Measurements from ENCODE around the gene ADARB2. TPM values are rescaled to one million over a fixed set of nuclear protein-coding genes. Genes with fewer than 3 reads are reported as not detected.
"Not testable (repeated sequence)": the region's sequence is repeated elsewhere in the genome, so short reads cannot be mapped to it uniquely, and the experiment has no call there.

Gene ADARB2
- total RNA-seq, 2 experiments from 2014 or later = 2.5 to 3.0 TPM

DNA sequence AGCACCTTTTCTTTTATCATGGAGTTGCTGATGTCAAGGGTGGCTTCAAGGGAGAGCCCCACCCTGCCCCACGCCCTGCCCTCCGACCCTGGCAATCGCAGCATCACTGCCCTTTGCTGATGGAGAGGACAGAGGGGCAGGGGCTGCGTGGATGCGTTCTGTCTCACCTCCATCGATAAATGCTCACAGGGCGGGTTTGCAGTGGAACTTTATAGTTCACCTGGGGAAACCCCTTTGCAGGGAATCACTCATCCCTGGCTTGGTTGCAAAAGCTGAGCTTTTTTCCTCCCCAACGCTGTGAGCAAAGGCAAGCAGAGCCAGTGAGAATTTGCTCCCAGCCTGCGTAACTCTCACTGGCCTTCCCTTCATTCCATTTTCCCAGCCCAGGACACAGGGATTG, 504.3 kb downstream of the ADARB2 start:
- ChIA-PET CTCF (no interaction called here), POLR2A (no interaction called here)
- Mint-ChIP-seq H3K9me3 (peaks cover 7% of the 10 kb centered on the region), H3K4me1 (no peaks in the 10 kb centered on the region), H3K4me3 (no peak overlapping the region), H3K36me3 (ENCODE audit: low read depth) (peaks cover 3% of the 10 kb centered on the region), H3K27ac (no peak overlapping the region), H3K27me3 (no peaks in the 10 kb centered on the region)
- no peak for DNase-seq

DNA sequence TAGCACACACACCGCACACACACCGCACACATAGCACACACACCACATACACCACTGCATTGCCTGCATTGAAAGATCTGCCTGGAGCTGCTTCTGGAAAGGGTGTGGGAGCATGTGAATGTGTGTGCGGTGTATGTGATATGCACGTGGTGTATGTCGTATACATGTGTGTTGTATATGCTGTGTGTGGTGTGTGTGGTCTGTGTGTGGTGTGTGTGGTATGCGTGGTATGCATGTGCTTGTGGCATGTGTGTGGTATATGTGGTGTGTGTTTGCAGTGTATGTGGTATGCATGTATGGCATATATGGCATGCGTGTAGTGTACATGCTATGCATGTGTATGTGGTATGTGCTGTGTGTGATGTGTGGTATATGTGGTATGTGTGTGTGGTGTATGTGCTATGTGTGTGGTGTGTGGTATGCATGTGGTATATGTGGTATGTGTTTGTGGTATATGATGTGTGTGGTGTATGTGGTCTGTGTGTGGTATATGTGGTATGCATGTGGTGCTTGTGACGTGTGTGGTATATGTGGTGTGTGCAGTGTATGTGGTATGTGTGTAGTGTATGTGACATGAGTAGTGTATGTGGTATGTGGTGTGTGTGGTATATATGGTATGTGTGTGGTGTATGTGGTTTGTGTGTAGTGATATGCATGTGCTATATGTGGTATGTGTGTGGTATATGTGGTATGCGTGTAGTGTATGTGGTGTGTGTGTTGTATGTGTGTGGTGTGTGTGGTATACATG, 505.0 kb downstream of the ADARB2 start:
- Mint-ChIP-seq H3K4me3 (no peak overlapping the region), H3K9me3 (peaks cover 7% of the 10 kb centered on the region), H3K27me3 (no peaks in the 10 kb centered on the region), H3K27ac (no peak overlapping the region), H3K4me1 (no peaks in the 10 kb centered on the region), H3K36me3 (ENCODE audit: low read depth) (peaks cover 3% of the 10 kb centered on the region)
- ChIA-PET CTCF (no interaction called here), POLR2A (no interaction called here)
- no peak for DNase-seq

DNA sequence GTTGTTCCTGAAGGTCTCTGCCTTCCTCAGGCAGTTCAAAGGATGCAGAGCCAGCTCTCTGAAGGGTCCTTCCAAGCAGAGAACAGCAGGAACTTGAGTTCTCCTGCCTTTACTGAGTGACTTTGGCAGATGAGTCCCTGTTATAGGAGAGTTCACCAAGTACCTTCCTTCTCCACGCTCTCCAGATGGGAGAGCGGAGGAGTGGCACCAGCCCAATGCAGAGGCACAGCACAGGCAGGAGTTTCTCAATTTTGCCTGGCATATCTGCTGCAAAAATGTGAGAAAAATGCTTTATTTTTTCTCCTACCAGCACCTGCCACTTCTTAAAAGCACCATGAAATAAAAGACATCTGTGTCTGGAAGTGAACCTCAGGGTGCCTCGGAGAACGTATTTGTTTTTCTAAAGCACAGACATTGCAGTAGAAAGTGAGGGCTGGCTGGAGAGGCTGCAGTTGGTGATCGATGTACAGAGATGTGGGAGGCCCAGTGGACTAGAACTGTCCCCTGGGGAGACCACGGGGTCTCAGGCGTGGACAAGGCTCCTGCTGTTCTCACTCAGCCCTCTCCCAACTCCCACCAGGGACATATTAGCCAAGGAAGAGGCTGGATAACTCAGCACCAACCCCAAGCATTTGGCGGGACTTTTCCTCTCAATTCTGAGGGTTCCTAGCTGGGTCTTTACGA, 506.6 kb downstream of the ADARB2 start:
- DNase-seq = no peak
- Mint-ChIP-seq H3K9me3 (peaks cover 7% of the 10 kb centered on the region), H3K27ac (no peak overlapping the region), H3K36me3 (ENCODE audit: low read depth) (peaks cover 3% of the 10 kb centered on the region), H3K4me3 (no peak overlapping the region), H3K27me3 (no peaks in the 10 kb centered on the region), H3K4me1 (no peaks in the 10 kb centered on the region)
- POLR2A ChIA-PET = no interaction called here
- CTCF ChIA-PET = no interaction called here

DNA sequence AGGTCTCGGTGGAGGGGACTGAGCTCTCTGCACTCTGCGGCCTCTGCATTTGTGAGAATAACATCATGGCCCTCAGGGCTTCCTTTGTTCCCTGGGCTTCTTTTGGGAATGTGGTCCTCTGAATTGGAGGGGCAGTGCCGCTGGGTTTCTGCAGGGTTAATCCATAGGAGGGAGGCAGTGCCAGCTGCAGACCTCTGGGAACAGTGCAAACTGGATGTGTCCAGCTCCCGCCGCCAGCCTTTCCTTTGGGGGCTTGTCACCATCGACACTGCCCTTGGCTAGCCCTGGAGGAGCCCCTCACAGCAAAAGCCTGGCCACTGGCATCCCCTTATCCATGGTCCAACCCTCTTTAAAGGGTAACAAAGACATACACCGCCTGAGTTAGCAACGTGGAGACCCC, 507.2 kb downstream of the ADARB2 start:
- H3K4me3 Mint-ChIP-seq = no peak overlapping the region
- no peak overlapping the region for H3K27ac Mint-ChIP-seq
- peaks cover 3% of the 10 kb centered on the region for H3K36me3 Mint-ChIP-seq (ENCODE audit: low read depth)
- DNase-seq = no peak
- H3K27me3 Mint-ChIP-seq = peaks cover 2% of the 10 kb centered on the region
- ChIA-PET POLR2A (no interaction called here), CTCF (no interaction called here)
- H3K4me1 Mint-ChIP-seq = no peaks in the 10 kb centered on the region
- H3K9me3 Mint-ChIP-seq = peaks cover 7% of the 10 kb centered on the region

DNA sequence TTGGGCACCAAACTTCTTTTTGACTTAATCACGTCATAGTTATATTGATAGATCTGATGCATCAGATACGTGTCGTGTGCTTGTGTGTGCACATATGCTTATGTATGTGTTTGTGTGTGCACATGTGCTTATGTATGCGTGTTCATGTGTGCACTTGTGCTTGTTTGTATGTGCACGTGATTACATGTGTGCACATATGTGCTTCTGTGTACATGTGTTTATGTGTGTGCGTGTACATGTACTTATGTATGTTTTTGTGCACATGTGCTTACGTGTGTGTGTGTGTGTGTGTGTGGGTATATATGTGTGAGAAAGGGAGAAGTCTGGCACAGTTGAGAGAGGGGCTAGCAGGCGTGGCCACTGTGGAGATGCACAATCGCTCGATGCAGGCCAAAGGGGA, 507.8 kb downstream of the ADARB2 start:
- Mint-ChIP-seq H3K4me3 (no peak overlapping the region), H3K36me3 (ENCODE audit: low read depth) (peaks cover 3% of the 10 kb centered on the region), H3K27ac (no peak overlapping the region), H3K27me3 (peaks cover 6% of the 10 kb centered on the region), H3K9me3 (peaks cover 9% of the 10 kb centered on the region), H3K4me1 (no peaks in the 10 kb centered on the region)
- ChIA-PET POLR2A (no interaction called here), CTCF (no interaction called here)
- no peak for DNase-seq

DNA sequence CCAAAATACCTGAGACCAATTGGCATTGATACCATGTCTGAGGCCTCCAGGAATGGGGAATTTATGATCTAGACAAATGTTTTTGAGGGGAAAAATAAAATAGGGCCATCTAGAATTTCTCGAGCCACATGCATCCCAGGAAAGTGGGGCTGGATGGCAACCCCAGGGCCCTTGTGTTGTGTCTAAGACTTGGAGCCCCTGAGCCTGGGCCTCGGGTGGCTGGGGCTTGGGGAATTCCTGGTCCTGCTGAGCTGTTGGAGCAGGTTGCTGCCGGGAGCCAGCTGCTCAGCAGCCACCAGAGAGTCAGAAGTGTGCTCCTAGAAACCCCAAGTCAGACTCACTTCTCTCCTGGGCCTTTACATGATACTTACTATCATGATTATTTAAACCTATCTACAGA, 508.2 kb downstream of the ADARB2 start:
- Mint-ChIP-seq H3K27ac (no peak overlapping the region), H3K4me3 (no peak overlapping the region), H3K9me3 (peaks cover 10% of the 10 kb centered on the region), H3K4me1 (no peaks in the 10 kb centered on the region), H3K27me3 (peaks cover 8% of the 10 kb centered on the region), H3K36me3 (ENCODE audit: low read depth) (peaks cover 3% of the 10 kb centered on the region)
- no peak for DNase-seq
- POLR2A ChIA-PET = no interaction called here
- CTCF ChIA-PET = no interaction called here

DNA sequence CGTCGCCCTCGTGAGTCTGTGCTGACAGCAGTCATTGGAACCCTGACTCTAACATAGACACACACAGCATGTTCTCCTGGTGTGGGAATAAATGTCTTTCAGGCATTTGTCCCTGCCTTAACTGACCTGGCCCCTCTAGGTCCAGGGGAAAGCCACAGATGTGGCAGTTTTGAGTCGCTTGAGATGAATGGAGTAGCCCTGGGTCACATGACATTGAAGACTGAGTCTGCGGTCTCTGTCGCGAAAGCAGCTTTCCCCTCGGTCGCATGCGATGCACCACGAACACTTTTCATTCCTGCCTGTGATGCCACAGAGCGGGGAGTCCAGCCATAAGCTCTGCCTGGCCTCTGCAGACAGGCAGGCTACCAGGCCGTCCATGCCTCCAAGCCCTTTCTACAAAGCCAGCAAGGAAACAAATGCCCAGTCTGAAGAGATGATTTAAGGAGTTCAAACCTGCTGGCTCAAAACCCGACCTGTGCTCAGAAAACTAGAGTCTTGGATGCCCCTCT, 508.8 kb downstream of the ADARB2 start:
- no peak for DNase-seq
- no peaks in the 10 kb centered on the region for H3K4me1 Mint-ChIP-seq
- peaks cover 9% of the 10 kb centered on the region for H3K9me3 Mint-ChIP-seq
- H3K27ac Mint-ChIP-seq = no peak overlapping the region
- CTCF ChIA-PET = interaction anchor here (0.6 kb wide), 1 partner anchor 277 kb away, joined by 3 read pairs; no protein-coding TSS in a partner anchor
- POLR2A ChIA-PET = no interaction called here
- H3K36me3 Mint-ChIP-seq (ENCODE audit: low read depth) = peaks cover 3% of the 10 kb centered on the region
- H3K27me3 Mint-ChIP-seq = peaks cover 8% of the 10 kb centered on the region
- no peak overlapping the region for H3K4me3 Mint-ChIP-seq

DNA sequence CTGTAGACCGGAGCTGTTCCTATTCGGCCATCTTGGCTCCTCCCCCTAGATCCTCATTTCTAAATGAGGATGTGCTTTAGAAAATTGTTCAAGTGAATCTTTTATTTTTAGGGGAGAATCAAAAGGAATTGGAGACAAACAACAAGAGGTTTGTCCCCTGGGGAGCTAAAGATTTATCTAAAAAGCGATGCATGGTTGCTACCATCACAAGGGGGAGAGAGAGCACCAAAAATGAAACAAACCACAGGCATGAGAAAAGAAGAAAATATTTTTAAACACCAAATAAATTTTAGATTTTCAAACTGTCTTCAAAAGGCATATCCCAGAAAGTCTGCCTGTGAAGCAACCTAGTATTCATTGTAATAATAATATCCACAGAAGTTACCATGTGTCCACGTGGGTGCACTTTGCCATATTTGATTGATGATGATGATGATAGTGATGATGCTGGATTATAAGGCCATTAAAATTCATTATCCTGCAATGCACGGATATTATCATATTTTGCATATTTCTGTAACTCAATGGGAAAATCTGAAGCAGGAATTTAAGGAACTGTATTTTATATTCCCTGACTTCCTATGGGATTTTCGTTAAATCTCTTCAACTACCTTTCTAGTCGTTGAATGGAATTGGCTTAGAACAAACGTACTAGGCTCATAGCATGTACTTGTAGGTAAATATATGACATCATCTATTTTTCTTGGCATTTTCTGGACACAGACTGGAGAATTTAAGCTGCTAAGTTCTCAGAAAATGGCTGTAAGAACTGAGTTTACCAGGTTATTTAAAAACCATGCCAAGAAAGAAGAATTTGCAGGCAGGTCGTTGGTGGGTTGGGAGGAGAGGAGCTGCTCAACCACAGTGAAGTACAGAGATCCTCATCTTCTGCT, 509.6 kb downstream of the ADARB2 start:
- Mint-ChIP-seq H3K4me1 (no peaks in the 10 kb centered on the region), H3K27me3 (peaks cover 8% of the 10 kb centered on the region), H3K9me3 (peaks cover 8% of the 10 kb centered on the region), H3K4me3 (no peak overlapping the region), H3K27ac (no peak overlapping the region), H3K36me3 (ENCODE audit: low read depth) (peaks cover 3% of the 10 kb centered on the region)
- POLR2A ChIA-PET = no interaction called here
- CTCF ChIA-PET = interaction anchor here (0.6 kb wide), 1 partner anchor 278 kb away, joined by 3 read pairs; no protein-coding TSS in a partner anchor
- no peak for DNase-seq

DNA sequence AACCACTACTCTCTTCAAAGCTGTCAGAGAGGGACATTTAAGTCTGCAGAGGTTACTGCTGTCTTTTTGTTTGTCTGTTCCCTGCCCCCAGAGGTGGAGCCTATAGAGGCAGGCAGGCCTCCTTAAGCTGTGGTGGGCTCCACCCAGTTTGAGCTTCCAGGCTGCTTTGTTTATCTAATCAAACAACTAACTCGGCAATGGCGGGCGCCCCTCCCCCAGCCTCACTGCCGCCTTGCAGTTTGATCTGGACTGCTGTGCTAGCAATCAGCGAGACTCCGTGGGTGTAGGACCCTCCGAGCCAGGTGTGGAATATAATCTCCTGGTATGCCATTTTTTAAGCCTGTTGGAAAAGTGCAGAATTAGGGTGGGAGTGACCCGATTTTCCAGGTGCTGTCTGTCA, 510.4 kb downstream of the ADARB2 start:
- CTCF ChIA-PET; H3K27me3 Mint-ChIP-seq; H3K36me3 Mint-ChIP-seq (ENCODE audit: low read depth); H3K27ac Mint-ChIP-seq; H3K4me3 Mint-ChIP-seq; H3K9me3 Mint-ChIP-seq; DNase-seq; POLR2A ChIA-PET; H3K4me1 Mint-ChIP-seq: not testable (repeated sequence)

DNA sequence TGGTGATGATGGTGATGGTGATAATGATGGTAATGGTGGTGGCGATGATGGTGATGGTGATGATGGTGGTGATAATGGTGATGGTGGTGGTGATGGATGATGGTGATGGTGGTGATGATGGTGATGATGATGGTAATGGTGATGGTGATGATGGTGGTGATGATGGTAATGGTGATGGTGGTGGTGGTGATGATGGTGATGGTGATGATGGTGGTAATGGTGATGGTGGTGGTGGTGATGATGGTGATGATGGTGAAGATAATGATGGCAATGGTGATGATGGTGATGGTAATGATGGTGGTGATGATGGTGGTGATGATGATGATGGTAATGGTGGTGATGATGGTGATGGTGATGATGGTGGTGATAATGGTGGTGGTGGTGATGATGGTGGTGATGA, 517.5 kb downstream of the ADARB2 start:
- H3K27ac Mint-ChIP-seq; POLR2A ChIA-PET; CTCF ChIA-PET; H3K4me1 Mint-ChIP-seq; H3K36me3 Mint-ChIP-seq (ENCODE audit: low read depth); H3K9me3 Mint-ChIP-seq; H3K4me3 Mint-ChIP-seq; H3K27me3 Mint-ChIP-seq; DNase-seq: not testable (repeated sequence)

DNA sequence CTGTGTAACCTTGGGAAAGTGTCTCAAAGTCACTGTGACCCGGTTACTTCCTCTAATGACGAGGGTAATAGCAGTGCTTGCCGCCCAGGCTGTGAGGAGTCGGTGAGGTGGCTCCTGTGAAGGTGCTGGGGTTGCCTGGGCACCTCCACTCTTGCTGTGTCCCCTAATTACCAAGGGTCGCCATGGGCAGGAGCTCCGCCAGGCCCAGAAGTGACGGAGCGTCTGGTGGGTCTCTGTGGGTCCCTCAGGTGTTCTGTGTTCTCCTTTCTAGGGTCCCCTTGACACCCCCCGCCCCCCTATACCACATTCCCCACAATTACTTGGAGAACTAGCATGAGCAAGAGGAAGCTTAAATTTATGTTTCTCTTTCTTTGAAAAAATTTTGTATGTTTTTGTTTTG, 519.7 kb downstream of the ADARB2 start:
- Mint-ChIP-seq H3K36me3 (ENCODE audit: low read depth) (no peaks in the 10 kb centered on the region), H3K27ac (no peak overlapping the region), H3K4me1 (no peaks in the 10 kb centered on the region), H3K27me3 (no peaks in the 10 kb centered on the region), H3K9me3 (no peaks in the 10 kb centered on the region), H3K4me3 (no peak overlapping the region)
- CTCF ChIA-PET = no interaction called here
- POLR2A ChIA-PET = interaction anchor here (1.2 kb wide), 1 partner anchor 27 kb away, joined by 3 read pairs; no protein-coding TSS in a partner anchor
- no peak for DNase-seq

DNA sequence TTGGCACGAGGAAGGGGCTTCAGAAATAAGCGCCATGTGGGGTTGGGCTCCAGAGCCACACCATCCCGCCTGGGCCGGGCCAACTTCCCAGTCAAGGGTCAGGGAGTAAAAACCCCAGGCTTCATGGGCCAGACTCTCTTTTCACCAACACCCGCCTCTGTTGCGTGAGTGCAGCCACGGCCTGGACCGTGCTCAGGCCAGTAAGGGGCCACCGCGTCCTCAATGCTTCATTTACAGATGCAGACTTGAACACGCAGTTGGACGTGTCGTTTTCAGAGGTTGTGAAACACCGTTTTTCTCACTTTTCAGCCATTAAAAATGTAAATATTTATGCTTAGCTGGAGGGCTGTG, 520.1 kb downstream of the ADARB2 start:
- POLR2A ChIA-PET = interaction anchor here (1.2 kb wide), 1 partner anchor 28 kb away, joined by 3 read pairs; no protein-coding TSS in a partner anchor
- H3K4me3 Mint-ChIP-seq = no peak overlapping the region
- no peaks in the 10 kb centered on the region for H3K4me1 Mint-ChIP-seq
- H3K27me3 Mint-ChIP-seq = no peaks in the 10 kb centered on the region
- H3K36me3 Mint-ChIP-seq (ENCODE audit: low read depth) = no peaks in the 10 kb centered on the region
- CTCF ChIA-PET = no interaction called here
- H3K27ac Mint-ChIP-seq = no peak overlapping the region
- DNase-seq = no peak
- no peaks in the 10 kb centered on the region for H3K9me3 Mint-ChIP-seq

DNA sequence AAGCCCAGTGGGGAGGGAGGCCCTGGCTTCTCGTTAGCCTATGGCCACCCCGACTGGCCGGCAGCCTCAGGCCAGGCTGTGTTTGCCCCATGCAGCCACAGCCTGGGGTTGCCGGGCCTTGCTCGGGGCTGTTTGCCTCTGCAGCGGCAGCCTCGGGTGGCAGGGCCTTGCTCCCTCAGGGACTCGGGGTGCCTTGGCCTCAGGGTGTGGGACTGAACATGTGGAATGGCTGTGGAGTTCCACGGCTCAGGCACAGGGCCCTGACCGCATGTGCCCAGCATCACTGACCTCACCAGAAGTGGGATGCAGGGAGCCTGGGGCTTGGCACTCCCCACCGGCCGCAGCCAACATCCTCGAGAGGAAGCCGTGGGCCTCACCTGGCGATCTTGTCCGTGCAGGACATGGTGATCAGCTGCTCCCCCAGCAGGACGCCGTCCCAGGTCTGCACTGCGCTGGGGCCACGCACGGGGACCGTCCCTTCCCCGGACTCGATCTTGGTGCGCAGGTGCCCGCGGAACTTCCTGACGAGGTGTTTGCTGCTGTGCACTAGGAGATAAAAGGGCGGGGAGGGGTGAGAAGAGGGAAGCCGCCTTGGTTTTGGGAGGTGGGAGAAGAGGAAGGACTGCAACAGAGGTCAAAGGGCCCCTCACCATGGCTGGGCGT, 520.6 kb downstream of the ADARB2 start:
- ChIA-PET CTCF (no interaction called here), POLR2A (no interaction called here)

More for the DNA sequence above, 520.6 kb downstream of the ADARB2 start:
- no peaks in the 10 kb centered on the region for H3K36me3 Mint-ChIP-seq (ENCODE audit: low read depth)
- H3K4me3 Mint-ChIP-seq = no peak overlapping the region
- no peak overlapping the region for H3K27ac Mint-ChIP-seq
- DNase-seq = no peak
- no peaks in the 10 kb centered on the region for H3K4me1 Mint-ChIP-seq
- no peaks in the 10 kb centered on the region for H3K9me3 Mint-ChIP-seq
- H3K27me3 Mint-ChIP-seq = no peaks in the 10 kb centered on the region
